H1 (cell line): ENCODE results near the gene BCL2. TPM values are rescaled to one million over a fixed set of nuclear protein-coding genes. Genes with fewer than 3 reads are reported as not detected.

ENCODE experiments used
- CEBPB ChIP-seq: IDR thresholded peaks from 2 replicates; pipeline ENCODE4 v1.6.1; 2012; ENCODE audit warnings: low read depth, low read length
- SIRT6 ChIP-seq: IDR thresholded peaks from one replicate; pipeline ENCODE4 v1.7.1; 2012; ENCODE audit warnings: low read length, inconsistent platforms
- TBP ChIP-seq: IDR thresholded peaks from 2 replicates; pipeline ENCODE4 v1.6.1; 2011; ENCODE audit warnings: low read depth, low read length, improper control_type of control experiment
- polyA plus RNA-seq, 7 experiments: library from polyadenylated mRNA; depleted of rRNA in 3 of 7; stranded (reverse) in 5 of 7; unstranded in 2 of 7; fragments of >200 nt in 5 of 7; fragments of 200-250 nt in 2 of 7; gene quantifications; 1 replicate in 5 of 7; 2 replicates in 1 of 7; 4 replicates in 1 of 7; pipeline versions ENCODE4 v1.2.1 to v1.2.3, GENCODE V29; 2011 to 2013; ENCODE audit warnings: missing spikeins in 2 of 7, mixed read lengths in 2 of 7
- total RNA-seq: library from RNA; stranded (reverse); fragmentation: NEBNext Ultra II Directional; extraction: Animal tissue kit (Norgen Biotek cat#: 25700); gene quantifications from 2 replicates; pipeline ENCODE4 v1.2.1, GENCODE V29; 2021
- TF ChIP-seq, protein P1 (sequence below): fragments of 300-600 bp; sonication (generic); IDR thresholded peaks from 2 replicates; pipeline ENCODE4 v1.7.1; 2012; ENCODE audit warnings: low read length, moderate library complexity, mild to moderate bottlenecking, inconsistent platforms; ENCODE audit not compliant: insufficient replicate concordance

BCL2 gene
- total and polyA plus RNA-seq, 2 of the 8 experiments (the other 6 are each of a cell fraction or from before 2014, with no cell fraction given) = 0.59 to 4.5 TPM

DNA sequence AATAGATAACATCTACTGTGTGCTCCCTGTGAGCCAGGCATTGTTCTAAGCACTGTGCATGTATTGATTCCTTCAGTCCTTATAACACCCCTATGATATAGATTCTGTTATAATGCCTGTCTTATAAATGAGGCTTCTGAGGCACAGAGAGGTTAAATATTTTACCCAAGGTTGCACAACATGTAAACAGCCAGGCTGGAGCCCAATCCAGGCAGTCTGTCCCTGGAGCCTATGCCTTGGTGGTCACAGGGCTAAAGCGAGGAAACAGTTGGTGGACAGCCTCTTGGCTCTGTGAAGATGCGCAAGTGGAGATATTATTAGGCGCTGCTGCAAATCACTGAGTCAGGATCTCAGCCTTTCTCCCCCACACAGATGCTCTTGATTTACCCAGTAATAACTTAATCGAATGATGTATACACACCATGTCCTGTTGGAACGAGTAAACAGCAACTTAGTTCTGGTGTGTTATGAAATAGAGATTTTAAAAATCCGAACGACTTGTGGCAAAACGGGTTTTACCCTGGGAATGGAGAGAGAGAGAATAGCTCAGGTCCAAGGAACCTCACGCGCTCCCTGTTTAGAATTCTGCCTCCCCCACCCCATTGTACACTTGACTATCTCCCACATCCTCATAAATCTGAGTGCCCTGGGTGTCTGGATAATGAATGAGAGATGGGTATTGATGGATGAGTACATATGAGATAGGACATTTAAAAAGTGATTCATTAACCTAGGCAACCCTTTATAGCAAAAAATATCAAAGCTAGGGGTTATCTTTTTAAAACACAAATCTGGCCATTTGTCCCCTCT lies 231.9 kb downstream of the BCL2 start (continued):
- TF ChIP-seq CEBPB (no peak), SIRT6 (no peak), TBP (no peak)
- TF ChIP-seq, protein P1, sequence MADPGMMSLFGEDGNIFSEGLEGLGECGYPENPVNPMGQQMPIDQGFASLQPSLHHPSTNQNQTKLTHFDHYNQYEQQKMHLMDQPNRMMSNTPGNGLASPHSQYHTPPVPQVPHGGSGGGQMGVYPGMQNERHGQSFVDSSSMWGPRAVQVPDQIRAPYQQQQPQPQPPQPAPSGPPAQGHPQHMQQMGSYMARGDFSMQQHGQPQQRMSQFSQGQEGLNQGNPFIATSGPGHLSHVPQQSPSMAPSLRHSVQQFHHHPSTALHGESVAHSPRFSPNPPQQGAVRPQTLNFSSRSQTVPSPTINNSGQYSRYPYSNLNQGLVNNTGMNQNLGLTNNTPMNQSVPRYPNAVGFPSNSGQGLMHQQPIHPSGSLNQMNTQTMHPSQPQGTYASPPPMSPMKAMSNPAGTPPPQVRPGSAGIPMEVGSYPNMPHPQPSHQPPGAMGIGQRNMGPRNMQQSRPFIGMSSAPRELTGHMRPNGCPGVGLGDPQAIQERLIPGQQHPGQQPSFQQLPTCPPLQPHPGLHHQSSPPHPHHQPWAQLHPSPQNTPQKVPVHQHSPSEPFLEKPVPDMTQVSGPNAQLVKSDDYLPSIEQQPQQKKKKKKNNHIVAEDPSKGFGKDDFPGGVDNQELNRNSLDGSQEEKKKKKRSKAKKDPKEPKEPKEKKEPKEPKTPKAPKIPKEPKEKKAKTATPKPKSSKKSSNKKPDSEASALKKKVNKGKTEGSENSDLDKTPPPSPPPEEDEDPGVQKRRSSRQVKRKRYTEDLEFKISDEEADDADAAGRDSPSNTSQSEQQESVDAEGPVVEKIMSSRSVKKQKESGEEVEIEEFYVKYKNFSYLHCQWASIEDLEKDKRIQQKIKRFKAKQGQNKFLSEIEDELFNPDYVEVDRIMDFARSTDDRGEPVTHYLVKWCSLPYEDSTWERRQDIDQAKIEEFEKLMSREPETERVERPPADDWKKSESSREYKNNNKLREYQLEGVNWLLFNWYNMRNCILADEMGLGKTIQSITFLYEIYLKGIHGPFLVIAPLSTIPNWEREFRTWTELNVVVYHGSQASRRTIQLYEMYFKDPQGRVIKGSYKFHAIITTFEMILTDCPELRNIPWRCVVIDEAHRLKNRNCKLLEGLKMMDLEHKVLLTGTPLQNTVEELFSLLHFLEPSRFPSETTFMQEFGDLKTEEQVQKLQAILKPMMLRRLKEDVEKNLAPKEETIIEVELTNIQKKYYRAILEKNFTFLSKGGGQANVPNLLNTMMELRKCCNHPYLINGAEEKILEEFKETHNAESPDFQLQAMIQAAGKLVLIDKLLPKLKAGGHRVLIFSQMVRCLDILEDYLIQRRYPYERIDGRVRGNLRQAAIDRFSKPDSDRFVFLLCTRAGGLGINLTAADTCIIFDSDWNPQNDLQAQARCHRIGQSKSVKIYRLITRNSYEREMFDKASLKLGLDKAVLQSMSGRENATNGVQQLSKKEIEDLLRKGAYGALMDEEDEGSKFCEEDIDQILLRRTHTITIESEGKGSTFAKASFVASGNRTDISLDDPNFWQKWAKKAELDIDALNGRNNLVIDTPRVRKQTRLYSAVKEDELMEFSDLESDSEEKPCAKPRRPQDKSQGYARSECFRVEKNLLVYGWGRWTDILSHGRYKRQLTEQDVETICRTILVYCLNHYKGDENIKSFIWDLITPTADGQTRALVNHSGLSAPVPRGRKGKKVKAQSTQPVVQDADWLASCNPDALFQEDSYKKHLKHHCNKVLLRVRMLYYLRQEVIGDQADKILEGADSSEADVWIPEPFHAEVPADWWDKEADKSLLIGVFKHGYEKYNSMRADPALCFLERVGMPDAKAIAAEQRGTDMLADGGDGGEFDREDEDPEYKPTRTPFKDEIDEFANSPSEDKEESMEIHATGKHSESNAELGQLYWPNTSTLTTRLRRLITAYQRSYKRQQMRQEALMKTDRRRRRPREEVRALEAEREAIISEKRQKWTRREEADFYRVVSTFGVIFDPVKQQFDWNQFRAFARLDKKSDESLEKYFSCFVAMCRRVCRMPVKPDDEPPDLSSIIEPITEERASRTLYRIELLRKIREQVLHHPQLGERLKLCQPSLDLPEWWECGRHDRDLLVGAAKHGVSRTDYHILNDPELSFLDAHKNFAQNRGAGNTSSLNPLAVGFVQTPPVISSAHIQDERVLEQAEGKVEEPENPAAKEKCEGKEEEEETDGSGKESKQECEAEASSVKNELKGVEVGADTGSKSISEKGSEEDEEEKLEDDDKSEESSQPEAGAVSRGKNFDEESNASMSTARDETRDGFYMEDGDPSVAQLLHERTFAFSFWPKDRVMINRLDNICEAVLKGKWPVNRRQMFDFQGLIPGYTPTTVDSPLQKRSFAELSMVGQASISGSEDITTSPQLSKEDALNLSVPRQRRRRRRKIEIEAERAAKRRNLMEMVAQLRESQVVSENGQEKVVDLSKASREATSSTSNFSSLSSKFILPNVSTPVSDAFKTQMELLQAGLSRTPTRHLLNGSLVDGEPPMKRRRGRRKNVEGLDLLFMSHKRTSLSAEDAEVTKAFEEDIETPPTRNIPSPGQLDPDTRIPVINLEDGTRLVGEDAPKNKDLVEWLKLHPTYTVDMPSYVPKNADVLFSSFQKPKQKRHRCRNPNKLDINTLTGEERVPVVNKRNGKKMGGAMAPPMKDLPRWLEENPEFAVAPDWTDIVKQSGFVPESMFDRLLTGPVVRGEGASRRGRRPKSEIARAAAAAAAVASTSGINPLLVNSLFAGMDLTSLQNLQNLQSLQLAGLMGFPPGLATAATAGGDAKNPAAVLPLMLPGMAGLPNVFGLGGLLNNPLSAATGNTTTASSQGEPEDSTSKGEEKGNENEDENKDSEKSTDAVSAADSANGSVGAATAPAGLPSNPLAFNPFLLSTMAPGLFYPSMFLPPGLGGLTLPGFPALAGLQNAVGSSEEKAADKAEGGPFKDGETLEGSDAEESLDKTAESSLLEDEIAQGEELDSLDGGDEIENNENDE = no peak
